ENCODE data around the gene ST3GAL2.
A peak's percentile ranks its signal among the peaks of the same experiment; 100 is the strongest.
"Not testable (repeated sequence)": the region's sequence is repeated elsewhere in the genome, so short reads cannot be mapped to it uniquely, and the experiment has no call there.

The ST3GAL2 gene

GRCh38 chr16:70419384-70420327 is 19.2 kb downstream of the ST3GAL2 start:
- H3K9me3 Mint-ChIP-seq = no peaks in the 10 kb centered on the region
- peaks cover 2% of the 10 kb centered on the region for H3K36me3 Mint-ChIP-seq (ENCODE audit: low read depth)
- H3K4me1 Mint-ChIP-seq (ENCODE audit: low read depth) = peaks cover 56% of the 10 kb centered on the region
- no peaks in the 10 kb centered on the region for H3K27me3 Mint-ChIP-seq
- H3K27ac Mint-ChIP-seq = peak overlapping the region; percentile 84
- H3K4me3 Mint-ChIP-seq = no peak overlapping the region
- no peak for DNase-seq

GRCh38 chr16:70418993-70419318 is 19.9 kb downstream of the ST3GAL2 start:
- Mint-ChIP-seq H3K36me3 (ENCODE audit: low read depth) (peaks cover 2% of the 10 kb centered on the region), H3K9me3 (no peaks in the 10 kb centered on the region), H3K27ac (peak overlapping the region; percentile 84), H3K4me3 (peak overlapping the region; percentile 41), H3K27me3 (no peaks in the 10 kb centered on the region), H3K4me1 (ENCODE audit: low read depth) (peaks cover 58% of the 10 kb centered on the region)
- DNase-seq = no peak

- H3K27ac Mint-ChIP-seq = peak overlapping the region; percentile 84
- H3K27me3 Mint-ChIP-seq = no peaks in the 10 kb centered on the region
- H3K4me3 Mint-ChIP-seq = peak overlapping the region; percentile 41
- peaks cover 56% of the 10 kb centered on the region for H3K4me1 Mint-ChIP-seq (ENCODE audit: low read depth)
- H3K9me3 Mint-ChIP-seq = no peaks in the 10 kb centered on the region
- peaks cover 2% of the 10 kb centered on the region for H3K36me3 Mint-ChIP-seq (ENCODE audit: low read depth)
- peak; percentile 48 for DNase-seq
Observed at GRCh38 chr16:70418274-70418992, 20.5 kb downstream of the ST3GAL2 start.

- Mint-ChIP-seq H3K4me1 (ENCODE audit: low read depth) (peaks cover 52% of the 10 kb centered on the region), H3K27ac (peak overlapping the region; percentile 84), H3K36me3 (ENCODE audit: low read depth) (peaks cover 2% of the 10 kb centered on the region), H3K4me3 (no peak overlapping the region), H3K27me3 (no peaks in the 10 kb centered on the region), H3K9me3 (no peaks in the 10 kb centered on the region)
- DNase-seq = no peak
Observed at GRCh38 chr16:70417661-70418060, 21.2 kb downstream of the ST3GAL2 start.

- Mint-ChIP-seq H3K9me3 (no peaks in the 10 kb centered on the region), H3K4me3 (no peak overlapping the region), H3K27ac (peak overlapping the region; percentile 74), H3K4me1 (ENCODE audit: low read depth) (peaks cover 49% of the 10 kb centered on the region), H3K36me3 (ENCODE audit: low read depth) (peaks cover 4% of the 10 kb centered on the region), H3K27me3 (no peaks in the 10 kb centered on the region)
- DNase-seq = no peak
Observed at GRCh38 chr16:70416748-70417616, 21.9 kb downstream of the ST3GAL2 start.

- H3K27me3 Mint-ChIP-seq, H3K9me3 Mint-ChIP-seq, H3K27ac Mint-ChIP-seq, H3K4me3 Mint-ChIP-seq, DNase-seq: not testable (repeated sequence)
- Mint-ChIP-seq H3K4me1 (ENCODE audit: low read depth) (peaks cover 30% of the 10 kb centered on the region), H3K36me3 (ENCODE audit: low read depth) (peaks cover 17% of the 10 kb centered on the region)
Observed at GRCh38 chr16:70413572-70413971, 25.3 kb downstream of the ST3GAL2 start.

- DNase-seq = no peak
- peaks cover 17% of the 10 kb centered on the region for H3K36me3 Mint-ChIP-seq (ENCODE audit: low read depth)
- H3K4me3 Mint-ChIP-seq = no peak overlapping the region
- peaks cover 30% of the 10 kb centered on the region for H3K4me1 Mint-ChIP-seq (ENCODE audit: low read depth)
- no peaks in the 10 kb centered on the region for H3K9me3 Mint-ChIP-seq
- H3K27me3 Mint-ChIP-seq = no peaks in the 10 kb centered on the region
- H3K27ac Mint-ChIP-seq = no peak overlapping the region
Observed at GRCh38 chr16:70412385-70412784, 26.5 kb downstream of the ST3GAL2 start.

- H3K4me1 Mint-ChIP-seq (ENCODE audit: low read depth) = peaks cover 34% of the 10 kb centered on the region
- H3K36me3 Mint-ChIP-seq (ENCODE audit: low read depth) = peaks cover 15% of the 10 kb centered on the region
- DNase-seq = no peak
- no peak overlapping the region for H3K4me3 Mint-ChIP-seq
- no peaks in the 10 kb centered on the region for H3K27me3 Mint-ChIP-seq
- no peaks in the 10 kb centered on the region for H3K9me3 Mint-ChIP-seq
- H3K27ac Mint-ChIP-seq = no peak overlapping the region
Observed at GRCh38 chr16:70410734-70411133, 28.2 kb downstream of the ST3GAL2 start.

GRCh38 chr16:70407811-70408274 is 31.1 kb downstream of the ST3GAL2 start:
- DNase-seq = no peak
- H3K27me3 Mint-ChIP-seq = no peaks in the 10 kb centered on the region
- H3K4me1 Mint-ChIP-seq (ENCODE audit: low read depth) = peaks cover 56% of the 10 kb centered on the region
- no peak overlapping the region for H3K27ac Mint-ChIP-seq
- H3K4me3 Mint-ChIP-seq = no peak overlapping the region
- H3K36me3 Mint-ChIP-seq (ENCODE audit: low read depth) = peaks cover 15% of the 10 kb centered on the region
- H3K9me3 Mint-ChIP-seq = no peaks in the 10 kb centered on the region

- not testable (repeated sequence) for H3K27ac Mint-ChIP-seq; H3K9me3 Mint-ChIP-seq; DNase-seq; H3K27me3 Mint-ChIP-seq; H3K36me3 Mint-ChIP-seq (ENCODE audit: low read depth); H3K4me3 Mint-ChIP-seq
- peaks cover 58% of the 10 kb centered on the region for H3K4me1 Mint-ChIP-seq (ENCODE audit: low read depth)
Observed at GRCh38 chr16:70406104-70406503, 32.8 kb downstream of the ST3GAL2 start.

GRCh38 chr16:70402916-70403659 is 35.8 kb downstream of the ST3GAL2 start:
- Mint-ChIP-seq H3K27ac (no peak overlapping the region), H3K4me1 (ENCODE audit: low read depth) (peaks cover 45% of the 10 kb centered on the region), H3K27me3 (no peaks in the 10 kb centered on the region), H3K9me3 (no peaks in the 10 kb centered on the region), H3K36me3 (ENCODE audit: low read depth) (peaks cover 12% of the 10 kb centered on the region), H3K4me3 (no peak overlapping the region)
- DNase-seq = no peak

- H3K4me1 Mint-ChIP-seq (ENCODE audit: low read depth) = peaks cover 28% of the 10 kb centered on the region
- no peak overlapping the region for H3K27ac Mint-ChIP-seq
- H3K9me3 Mint-ChIP-seq = no peaks in the 10 kb centered on the region
- peaks cover 14% of the 10 kb centered on the region for H3K36me3 Mint-ChIP-seq (ENCODE audit: low read depth)
- no peak overlapping the region for H3K4me3 Mint-ChIP-seq
- no peak for DNase-seq
- no peaks in the 10 kb centered on the region for H3K27me3 Mint-ChIP-seq
Observed at GRCh38 chr16:70399951-70400350, 38.9 kb downstream of the ST3GAL2 start.

- H3K36me3 Mint-ChIP-seq (ENCODE audit: low read depth) = peaks cover 16% of the 10 kb centered on the region
- no peak overlapping the region for H3K4me3 Mint-ChIP-seq
- no peak for DNase-seq
- peak overlapping the region; percentile 26 for H3K27ac Mint-ChIP-seq
- no peaks in the 10 kb centered on the region for H3K27me3 Mint-ChIP-seq
- H3K4me1 Mint-ChIP-seq (ENCODE audit: low read depth) = peaks cover 23% of the 10 kb centered on the region
- no peaks in the 10 kb centered on the region for H3K9me3 Mint-ChIP-seq
Observed at GRCh38 chr16:70399381-70399780, 39.5 kb downstream of the ST3GAL2 start.

Data from activated T-cell treated with anti-CD3 and anti-CD28 coated beads, Interleukin-2, amount 50 U/mL, for 24 hours (primary cell).